Activated CD8-positive, alpha-beta memory T cell treated with anti-CD3 and anti-CD28 coated beads, Interleukin-2, amount 50 U/mL, for 24 hours (primary cell): ENCODE results near the gene SAMD4A.
"Not testable (repeated sequence)": the region's sequence is repeated elsewhere in the genome, so short reads cannot be mapped to it uniquely, and the experiment has no call there.

Source experiments
- DNase-seq: peaks from one replicate; pipeline ENCODE4 v3.0.0-alpha.2; 2020; ENCODE audit errors: extremely low read depth

The SAMD4A gene

GRCh38 chr14:54734966-54735365 is 168.0 kb downstream of the SAMD4A start:
- DNase-seq: no peak

- DNase-seq: no peak
Observed at GRCh38 chr14:54735424-54735823, 168.5 kb downstream of the SAMD4A start.

DNA sequence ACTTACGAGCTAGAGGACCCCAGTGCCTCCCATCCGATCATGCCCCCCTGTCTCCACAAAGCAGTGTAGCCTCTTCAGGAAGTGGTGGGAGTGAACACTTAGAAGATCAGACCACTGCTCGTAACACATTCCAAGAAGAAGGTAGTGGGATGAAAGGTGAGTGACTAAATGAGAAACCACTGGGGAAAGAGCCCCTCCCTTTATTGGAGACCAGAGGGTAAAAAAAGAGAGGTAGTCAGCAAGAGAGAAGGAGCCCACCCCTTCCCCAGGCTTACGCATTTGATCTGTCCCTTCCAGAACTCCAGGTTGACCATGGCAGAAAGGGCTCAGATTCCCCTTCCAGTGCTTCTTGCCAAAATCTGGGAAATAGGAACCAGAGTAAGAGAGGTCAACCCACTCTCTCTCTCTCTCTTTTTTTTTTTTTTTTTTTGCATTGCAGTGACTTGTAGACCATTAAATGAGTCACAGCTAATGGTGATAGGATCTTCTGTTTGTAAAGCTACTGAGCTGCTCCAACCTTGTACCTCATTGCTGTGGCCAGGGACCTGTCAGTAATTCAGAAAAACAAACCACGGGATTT is 170.3 kb downstream of the SAMD4A start:
- no peak for DNase-seq

DNA sequence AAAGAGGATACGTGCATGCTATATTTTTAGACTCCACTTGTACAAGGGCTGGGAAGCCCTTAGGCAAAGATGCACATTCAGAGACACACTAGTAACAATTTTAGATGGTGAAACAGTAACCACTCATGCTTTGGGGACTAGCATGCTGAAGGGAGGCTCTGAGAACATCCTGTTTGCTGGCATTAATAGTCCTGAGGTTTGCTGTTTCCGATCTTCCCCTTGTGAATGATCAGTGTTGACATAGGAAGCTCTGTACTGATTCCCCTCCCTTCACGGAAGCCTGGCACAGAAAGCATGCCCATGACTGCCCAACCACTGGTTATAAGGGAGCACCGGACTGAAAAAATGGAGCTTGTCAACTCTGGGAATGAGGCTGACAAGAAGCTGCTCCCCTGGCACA is 171.1 kb downstream of the SAMD4A start:
- no peak for DNase-seq

DNA sequence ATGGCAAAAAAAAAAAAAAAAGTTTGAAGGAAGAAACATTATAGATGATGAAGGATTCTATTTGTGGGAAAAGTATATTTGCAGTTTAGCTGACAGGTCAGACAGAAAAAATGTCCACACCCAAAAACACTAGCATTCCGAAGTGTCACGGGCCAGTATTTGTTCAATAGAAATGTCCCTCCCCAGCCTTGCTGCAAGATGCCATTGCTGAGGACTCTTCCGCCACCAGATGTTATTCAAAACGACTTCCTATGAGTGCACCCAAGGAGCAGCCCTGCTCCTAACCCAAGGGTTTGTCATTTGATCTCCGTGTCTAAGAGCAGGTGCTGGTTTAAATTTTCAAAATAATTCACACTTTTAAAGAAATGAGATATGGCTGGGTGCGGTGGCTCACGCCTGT is 172.6 kb downstream of the SAMD4A start:
- DNase-seq: no peak

DNA sequence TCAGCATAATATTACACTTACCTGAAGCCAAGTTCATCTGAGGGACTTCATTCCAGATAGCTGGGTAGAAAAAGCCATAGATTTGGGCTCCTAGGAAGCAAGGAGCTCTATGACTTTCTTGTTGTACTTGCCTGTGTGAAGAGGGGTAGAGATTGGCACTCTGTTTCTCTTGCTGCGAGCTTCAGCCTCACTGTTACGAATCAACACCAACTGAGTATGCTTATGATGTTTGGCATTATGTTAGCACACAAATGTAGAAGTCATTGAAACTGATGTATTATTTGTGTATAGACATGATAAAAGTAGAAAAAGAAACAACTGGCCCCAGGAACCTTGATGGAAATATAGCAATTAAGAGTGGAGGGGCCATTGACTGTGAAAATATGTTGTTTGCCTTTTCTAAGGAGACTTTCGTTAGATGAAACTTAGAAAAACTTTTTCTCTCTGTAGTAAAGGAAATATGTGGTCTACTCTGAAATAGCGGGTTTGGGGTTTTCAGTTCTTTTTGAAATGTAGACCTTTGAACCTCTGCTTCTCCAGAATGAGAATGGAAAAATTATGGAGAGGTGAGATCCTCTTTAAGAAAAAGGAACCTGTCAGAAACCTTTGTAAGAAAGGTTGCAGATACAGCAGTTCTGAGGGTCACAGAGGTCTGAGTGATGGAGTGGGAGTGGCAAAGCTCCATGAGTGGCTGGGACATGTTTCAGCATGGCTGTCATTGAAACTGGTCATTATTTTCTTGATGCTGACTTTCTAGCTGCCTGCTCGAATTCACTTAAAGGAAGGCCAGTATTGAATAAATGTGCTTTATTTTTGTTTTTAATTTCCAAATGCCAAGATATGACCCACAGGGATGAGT is 175.8 kb downstream of the SAMD4A start:
- no peak for DNase-seq

GRCh38 chr14:54743382-54743781 is 176.5 kb downstream of the SAMD4A start:
- DNase-seq: no peak

GRCh38 chr14:54746019-54746418 is 179.1 kb downstream of the SAMD4A start:
- no peak for DNase-seq

DNA sequence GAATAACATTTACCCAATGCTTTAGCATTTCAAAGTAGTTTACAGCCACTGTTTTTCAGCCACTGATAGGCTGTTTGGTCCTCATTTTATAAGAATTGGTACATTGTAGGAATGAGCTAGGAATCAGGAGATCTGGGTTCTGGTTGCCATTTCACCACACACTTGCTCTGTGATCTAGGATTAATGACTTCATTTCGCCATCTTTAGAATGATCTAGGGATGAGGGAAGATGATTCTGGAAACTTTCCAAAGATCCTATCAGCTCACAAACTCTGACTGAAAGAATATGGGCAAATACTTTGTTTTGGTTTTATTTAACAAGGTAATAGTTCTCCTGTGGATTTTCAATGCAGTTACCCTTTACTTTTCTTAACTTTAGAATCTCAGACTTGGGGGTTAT is 180.7 kb downstream of the SAMD4A start:
- DNase-seq: no peak

- no peak for DNase-seq
Observed at GRCh38 chr14:54749180-54749579, 182.3 kb downstream of the SAMD4A start.

DNA sequence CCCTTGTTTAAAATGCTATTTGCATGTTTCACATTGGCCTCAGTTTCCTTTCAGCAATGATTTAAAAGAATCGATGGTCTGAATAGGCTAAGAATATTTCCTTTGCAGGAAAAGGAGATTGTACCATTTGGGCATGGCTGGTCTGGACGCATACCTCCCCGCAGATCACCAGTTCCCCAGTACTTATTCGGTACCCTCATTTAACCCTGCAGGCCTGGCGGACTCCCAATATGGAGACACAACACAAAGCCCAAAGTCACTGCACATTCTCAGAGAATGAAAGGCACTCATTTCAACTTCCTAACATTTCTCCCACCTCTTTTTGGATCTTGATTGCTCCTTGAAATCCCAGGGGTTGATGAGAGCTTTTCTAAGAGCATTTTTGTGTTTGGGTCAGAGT is 182.8 kb downstream of the SAMD4A start:
- DNase-seq: no peak

- DNase-seq: not testable (repeated sequence)
Observed at GRCh38 chr14:54752611-54753010, 185.7 kb downstream of the SAMD4A start.

- DNase-seq: not testable (repeated sequence)
Observed at GRCh38 chr14:54753396-54753795, 186.5 kb downstream of the SAMD4A start.

GRCh38 chr14:54754116-54754622 is 187.2 kb downstream of the SAMD4A start:
- no peak for DNase-seq

GRCh38 chr14:54754623-54755386 is 187.9 kb downstream of the SAMD4A start:
- DNase-seq: no peak

DNA sequence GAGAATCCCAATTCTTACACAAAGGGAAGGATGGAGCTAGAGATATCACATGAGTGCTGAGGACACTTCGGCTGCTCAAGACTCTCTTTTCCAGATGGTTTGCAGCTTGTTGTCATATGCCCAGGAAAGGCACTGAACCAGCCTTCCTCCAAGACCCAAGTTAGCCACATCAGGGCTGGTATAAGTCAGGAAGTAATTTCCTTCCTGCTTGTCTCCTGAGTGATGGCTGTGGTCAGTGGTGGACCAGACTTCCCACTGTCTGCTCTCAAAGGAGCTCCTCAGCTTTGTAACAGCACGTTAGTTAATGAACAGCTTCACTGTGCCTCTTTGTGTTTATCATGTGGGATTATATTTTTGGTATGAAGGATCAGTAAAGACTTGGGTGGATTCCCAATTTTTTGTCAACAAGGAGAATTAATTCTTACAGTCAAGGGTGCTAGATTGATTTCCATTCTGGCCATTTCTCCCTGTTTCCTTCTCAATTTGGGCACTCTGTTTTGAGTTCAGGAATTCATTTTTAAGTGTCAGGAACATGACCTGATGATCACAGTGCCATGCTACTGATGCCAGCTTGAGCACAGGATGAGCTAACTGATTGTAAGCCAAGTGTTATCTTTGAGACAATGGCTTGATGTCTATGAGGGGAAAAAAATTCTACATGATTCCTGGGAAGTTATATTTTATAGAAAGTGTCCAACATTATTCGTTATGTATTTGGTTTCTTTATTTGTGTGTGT is 189.9 kb downstream of the SAMD4A start:
- DNase-seq: no peak

GRCh38 chr14:54758041-54758440 is 191.1 kb downstream of the SAMD4A start:
- DNase-seq: no peak

DNA sequence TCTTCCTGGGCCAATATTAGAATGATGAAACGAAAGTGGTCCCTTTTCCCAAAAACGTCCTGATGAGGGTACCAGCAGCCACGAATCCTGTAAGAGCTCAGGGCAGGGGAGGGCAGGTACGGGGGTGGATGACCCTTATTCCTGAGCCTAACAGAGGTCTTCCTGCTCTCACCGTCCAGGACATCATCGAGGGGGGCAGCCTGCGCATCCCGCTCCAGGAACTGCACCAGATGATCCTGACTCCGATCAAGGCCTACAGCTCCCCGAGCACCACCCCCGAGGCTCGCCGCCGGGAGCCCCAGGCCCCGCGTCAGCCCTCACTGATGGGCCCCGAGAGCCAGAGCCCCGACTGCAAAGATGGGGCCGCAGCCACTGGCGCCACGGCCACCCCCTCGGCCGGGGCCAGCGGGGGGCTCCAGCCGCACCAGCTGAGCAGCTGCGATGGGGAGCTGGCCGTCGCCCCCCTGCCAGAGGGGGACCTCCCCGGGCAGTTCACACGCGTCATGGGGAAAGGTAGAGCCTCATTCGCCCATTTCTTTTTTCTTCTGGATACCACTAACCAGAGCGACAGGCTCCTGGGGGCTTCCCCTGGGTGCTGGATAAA is 193.2 kb downstream of the SAMD4A start:
- DNase-seq: no peak

GRCh38 chr14:54760866-54761575 is 194.1 kb downstream of the SAMD4A start:
- DNase-seq: no peak

DNA sequence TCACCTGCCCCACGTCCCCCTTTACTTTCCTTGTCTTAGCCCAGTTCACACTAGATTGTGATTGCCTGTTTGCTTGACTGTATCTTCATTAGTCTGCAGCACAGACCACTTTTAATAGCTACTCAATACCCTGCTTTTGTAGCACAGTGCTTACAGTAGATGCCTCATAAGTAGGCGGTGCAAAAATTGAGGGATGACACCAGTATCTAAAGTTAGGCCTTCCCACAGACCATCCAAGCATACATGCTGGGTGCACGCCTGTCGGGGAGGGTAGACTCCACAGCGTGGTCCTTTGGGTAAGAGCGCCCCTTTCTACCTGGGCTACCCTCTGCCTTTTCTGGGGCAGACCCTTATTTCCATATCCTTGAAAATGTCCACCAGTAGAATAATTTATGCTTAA is 194.9 kb downstream of the SAMD4A start:
- DNase-seq: no peak

GRCh38 chr14:54762296-54762695 is 195.4 kb downstream of the SAMD4A start:
- no peak for DNase-seq
